GM21737 (cell line): Measurements from ENCODE around the gene C17orf107.
A peak's percentile ranks its signal among the peaks of the same experiment; 100 is the strongest.

Experiments
- ATAC-seq: cut with Tn5 transposase; IDR thresholded peaks from one replicate; pipeline ENCODE4 v1.9.1; 2021; ENCODE audit warnings: mild to moderate bottlenecking, moderate library complexity; ENCODE audit not compliant: unreplicated experiment

The C17orf107 gene

GRCh38 chr17:4948166-4948930 lies 49.0 kb downstream of the C17orf107 start, which contains the start of gene PFN1:
Gene PFN1 (minus strand): TSS chr17:4948530. CDS start chr17:4948394, 136 bp downstream.
- ATAC-seq, result peak; percentile 21

GRCh38 chr17:4948931-4949320 lies 49.6 kb downstream of the C17orf107 start:
- ATAC-seq, result peak; percentile 35

- peak; percentile 24 for ATAC-seq
Measured at GRCh38 chr17:4949321-4950074, 50.2 kb downstream of the C17orf107 start.

GRCh38 chr17:4950075-4950745 lies 50.9 kb downstream of the C17orf107 start:
- no peak for ATAC-seq

GRCh38 chr17:4950746-4951204 lies 51.4 kb downstream of the C17orf107 start, which contains the start of gene ENO3:
Gene ENO3 (plus strand): TSS chr17:4951119. CDS start chr17:4951830, 711 bp downstream.
- ATAC-seq, result no peak

GRCh38 chr17:4951486-4951885 lies 52.1 kb downstream of the C17orf107 start:
- ATAC-seq, result no peak
